GM19395 (cell line): ENCODE measurements around the gene SZRD1.
A peak's percentile ranks its signal among the peaks of the same experiment; 100 is the strongest.

ENCODE experiments used
- ATAC-seq: cut with Tn5 transposase; IDR thresholded peaks from one replicate; pipeline ENCODE4 v1.9.1; 2021; ENCODE audit warnings: mild to moderate bottlenecking, moderate library complexity; ENCODE audit not compliant: unreplicated experiment

SZRD1 gene

GRCh38 chr1:16367258-16367967, 371 bp downstream of the SZRD1 start:
- ATAC-seq = peak; percentile 69

GRCh38 chr1:16367968-16368890, 1.2 kb downstream of the SZRD1 start:
- ATAC-seq = no peak

GRCh38 chr1:16369821-16370220, 2.8 kb downstream of the SZRD1 start:
- ATAC-seq = no peak

- no peak for ATAC-seq
These were observed 4.7 kb downstream of the SZRD1 start for GRCh38 chr1:16371725-16372124.

- ATAC-seq = no peak
These were observed 5.7 kb downstream of the SZRD1 start for GRCh38 chr1:16372535-16373285.

- no peak for ATAC-seq
These were observed 7.2 kb downstream of the SZRD1 start for GRCh38 chr1:16374266-16374665.

GRCh38 chr1:16375521-16376340, 8.7 kb downstream of the SZRD1 start:
- ATAC-seq = no peak

- ATAC-seq = no peak
These were observed 9.9 kb downstream of the SZRD1 start for GRCh38 chr1:16376971-16377370.

GRCh38 chr1:16378443-16378842, 11.4 kb downstream of the SZRD1 start:
- ATAC-seq = no peak

GRCh38 chr1:16380868-16381267, 13.8 kb downstream of the SZRD1 start:
- ATAC-seq = no peak

- no peak for ATAC-seq
These were observed 16.8 kb downstream of the SZRD1 start for GRCh38 chr1:16383888-16384287.

GRCh38 chr1:16385659-16386453, 18.8 kb downstream of the SZRD1 start:
- no peak for ATAC-seq

GRCh38 chr1:16386454-16387113, 19.5 kb downstream of the SZRD1 start:
- ATAC-seq = no peak

GRCh38 chr1:16387201-16388188, 20.5 kb downstream of the SZRD1 start:
- peak; percentile 49 for ATAC-seq

- ATAC-seq = no peak
These were observed 24.4 kb downstream of the SZRD1 start for GRCh38 chr1:16391411-16391810.

GRCh38 chr1:16392740-16393569, 25.9 kb downstream of the SZRD1 start:
- no peak for ATAC-seq
